GM23338 (cell line): Measurements from ENCODE around the gene COMTD1. TPM values are rescaled to one million over a fixed set of nuclear protein-coding genes. Genes with fewer than 3 reads are reported as not detected.

Experiments
- ATAC-seq: fragments of 200-7000 bp; cut with Tn5 transposase; 3 replicates; pipeline ENCODE4 v1.9.1; 2020
- DNase-seq: peaks from one replicate; pipeline ENCODE4 v3.0.0-alpha.2; 2015; ENCODE audit warnings: low spot score
- H2AFZ ChIP-seq: fragments of 200-600 bp; sonication (generic); 2 replicates; pipeline ENCODE4 v1.8.0; 2016; ENCODE audit warnings: antibody characterized with exemption, mild to moderate bottlenecking, moderate library complexity
- H3F3A ChIP-seq: fragments of 200-600 bp; sonication (generic); replicated peaks from 2 replicates; pipeline ENCODE4 v1.8.0; 2017; ENCODE audit warnings: antibody characterized with exemption, mixed run types, low read depth
- H3K27ac ChIP-seq: fragments of 200-600 bp; sonication (generic); 2 replicates; pipeline ENCODE4 v1.6.1; 2016; ENCODE audit warnings: low read depth
- H3K27me3 ChIP-seq: fragments of 200-600 bp; sonication (generic); 2 replicates; pipeline ENCODE4 v1.8.0; 2016; ENCODE audit warnings: mild to moderate bottlenecking, mixed run types, moderate library complexity; ENCODE audit not compliant: insufficient read depth
- H3K36me3 ChIP-seq: fragments of 200-600 bp; sonication (generic); 2 replicates; pipeline ENCODE4 v1.8.0; 2016; ENCODE audit warnings: mild to moderate bottlenecking; ENCODE audit not compliant: insufficient read depth
- H3K4me1 ChIP-seq: fragments of 200-600 bp; sonication (generic); 2 replicates; pipeline ENCODE4 v1.8.0; 2016; ENCODE audit warnings: mild to moderate bottlenecking, moderate library complexity; ENCODE audit not compliant: insufficient read depth
- H3K4me2 ChIP-seq: fragments of 200-600 bp; sonication (generic); 2 replicates; pipeline ENCODE4 v1.7.1; 2017; ENCODE audit warnings: mixed run types
- H3K4me3 ChIP-seq: fragments of 200-600 bp; sonication (generic); 2 replicates; pipeline ENCODE4 v1.6.1; 2016; ENCODE audit warnings: mixed run types
- H3K79me2 ChIP-seq: fragments of 200-600 bp; sonication (generic); replicated peaks from 2 replicates; pipeline ENCODE4 v1.8.0; 2017; ENCODE audit warnings: mild to moderate bottlenecking; ENCODE audit not compliant: insufficient read depth
- H3K9me2 ChIP-seq: fragments of 200-600 bp; sonication (generic); 2 replicates; pipeline ENCODE4 v1.8.0; 2017; ENCODE audit not compliant: insufficient read depth
- H4K20me1 ChIP-seq: fragments of 200-600 bp; sonication (generic); replicated peaks from 2 replicates; pipeline ENCODE4 v1.8.0; 2017; ENCODE audit warnings: mild to moderate bottlenecking; ENCODE audit not compliant: insufficient read depth
- H3K27ac Mint-ChIP-seq: 2 replicates; pipeline ENCODE4 v1.8.0; 2020; ENCODE audit warnings: inconsistent platforms, mild to moderate bottlenecking, moderate library complexity, mixed read lengths
- H3K27me3 Mint-ChIP-seq: 3 replicates; pipeline ENCODE4 v1.8.0; 2022; ENCODE audit warnings: low read depth, mild to moderate bottlenecking, moderate library complexity, mixed read lengths, inconsistent platforms; ENCODE audit not compliant: insufficient read depth, poor library complexity
- H3K36me3 Mint-ChIP-seq: 3 replicates; pipeline ENCODE4 v1.8.0; 2021; ENCODE audit warnings: low read depth, mild to moderate bottlenecking, inconsistent platforms, moderate library complexity, mixed read lengths
- H3K4me1 Mint-ChIP-seq: 3 replicates; pipeline ENCODE4 v1.8.0; 2020; ENCODE audit warnings: mild to moderate bottlenecking, inconsistent platforms, mixed read lengths
- H3K4me3 Mint-ChIP-seq: 3 replicates; pipeline ENCODE4 v1.8.0; 2021; ENCODE audit warnings: moderate library complexity, mild to moderate bottlenecking, inconsistent platforms, mixed read lengths
- H3K9me3 Mint-ChIP-seq: 3 replicates; pipeline ENCODE4 v1.8.0; 2020; ENCODE audit warnings: moderate library complexity, mild to moderate bottlenecking, inconsistent platforms, mixed read lengths
- CREB1 ChIP-seq: fragments of 250-450 bp; sonication (Bioruptor Pico); IDR thresholded peaks from 2 replicates; pipeline ENCODE4 v1.5.0; 2020; ENCODE audit warnings: low read depth, mild to moderate bottlenecking, moderate library complexity
- CTCF ChIP-seq, 2 experiments: fragments of 200-600 bp in 1 of 2; sonication (generic) in 1 of 2; conservative IDR thresholded peaks; 2 replicates each; pipeline versions ENCODE4 v1.5.1 to v1.6.1; 2016 to 2017; ENCODE audit warnings: antibody characterized with exemption in 2 of 2, low read depth in 2 of 2, mild to moderate bottlenecking in 2 of 2, moderate library complexity in 1 of 2
- EZH2phosphoT487 ChIP-seq: fragments of 200-600 bp; sonication (generic); IDR thresholded peaks from one replicate; pipeline ENCODE4 v1.8.1; 2018; ENCODE audit warnings: antibody characterized with exemption; ENCODE audit not compliant: unreplicated experiment
- JUNB ChIP-seq: IDR thresholded peaks from one replicate; pipeline ENCODE4 v1.6.1; 2016; ENCODE audit warnings: antibody characterized with exemption; ENCODE audit not compliant: unreplicated experiment
- POLR2AphosphoS5 ChIP-seq: IDR thresholded peaks from 2 replicates; pipeline ENCODE4 v1.6.1; 2016; ENCODE audit warnings: antibody characterized with exemption, low read depth
- ZNF114 ChIP-seq: fragments of 250-450 bp; sonication (Bioruptor Pico); IDR thresholded peaks from 2 replicates; pipeline ENCODE4 v1.5.0; 2020; ENCODE audit warnings: mild to moderate bottlenecking, moderate library complexity
- ZNF331 ChIP-seq: fragments of 250-450 bp; sonication (Bioruptor Pico); IDR thresholded peaks from 2 replicates; pipeline ENCODE4 v1.5.0; 2020; ENCODE audit warnings: low read depth, mild to moderate bottlenecking, moderate library complexity
- ZNF462 ChIP-seq: fragments of 250-450 bp; sonication (Bioruptor Pico); IDR thresholded peaks from 2 replicates; pipeline ENCODE4 v1.5.0; 2020; ENCODE audit warnings: mild to moderate bottlenecking, moderate library complexity
- polyA plus RNA-seq: library from polyadenylated mRNA; unstranded; fragments of >200 nt; fragmentation: Nextera tagmentation; extraction: Ambion mirVana; gene quantifications from 2 replicates; pipeline ENCODE4 v1.2.1, GENCODE V29; 2016
- total RNA-seq: library from RNA; depleted of rRNA; stranded (reverse); fragments of >200 nt; shearing (Covaris generic); gene quantifications from 2 replicates; pipeline ENCODE4 v1.2.3, GENCODE V29; 2014

Gene COMTD1
- total and polyA plus RNA-seq, 2 experiments from 2014 or later = 40.0 to 46.7 TPM

- Histone ChIP-seq H3K4me2 (no peak overlapping the region), H3K79me2 (peaks cover 73% of the 10 kb centered on the region), H3K9me2 (no peaks in the 10 kb centered on the region), H3K27me3 (no peaks in the 10 kb centered on the region), H3F3A (peaks cover 36% of the 10 kb centered on the region), H3K4me1 (peaks cover 41% of the 10 kb centered on the region), H3K36me3 (peaks cover 25% of the 10 kb centered on the region), H3K4me3 (no peak overlapping the region), H3K27ac (peak overlapping the region; percentile 78), H4K20me1 (peaks cover 19% of the 10 kb centered on the region), H2AFZ (no peak overlapping the region)
- Mint-ChIP-seq H3K4me1 (peaks cover 61% of the 10 kb centered on the region), H3K27ac (peak overlapping the region; percentile 67), H3K9me3 (no peaks in the 10 kb centered on the region), H3K27me3 (peaks cover 23% of the 10 kb centered on the region), H3K4me3 (no peak overlapping the region), H3K36me3 (peaks cover 90% of the 10 kb centered on the region)
- TF ChIP-seq POLR2AphosphoS5 (no peak), ZNF331 (CRISPR knock-in tag) (no peak), CREB1 (CRISPR knock-in tag) (no peak), JUNB (no peak), CTCF (conservative IDR thresholded peaks at IDR 0.05; ENCODE audit: low read depth in 2 of 2) (no peak)
- DNase-seq (no peak), ATAC-seq (no peak)
These were observed 7.5 kb downstream of the COMTD1 start for GRCh38 chr10:75228278-75228677.

GRCh38 chr10:75226656-75227055 lies 9.1 kb downstream of the COMTD1 start:
- Histone ChIP-seq H3K79me2 (peaks cover 85% of the 10 kb centered on the region), H2AFZ (no peak overlapping the region), H3K36me3 (peaks cover 17% of the 10 kb centered on the region), H3K4me2 (peak overlapping the region; percentile 68), H3K27me3 (no peaks in the 10 kb centered on the region), H3K4me1 (peaks cover 43% of the 10 kb centered on the region), H4K20me1 (peaks cover 12% of the 10 kb centered on the region), H3K27ac (peak overlapping the region; percentile 95), H3K9me2 (no peaks in the 10 kb centered on the region), H3K4me3 (peak overlapping the region; percentile 17; the same call in 1 of the 2 replicates), H3F3A (peaks cover 20% of the 10 kb centered on the region)
- H3K4me1 Mint-ChIP-seq = peaks cover 67% of the 10 kb centered on the region
- peaks cover 89% of the 10 kb centered on the region for H3K36me3 Mint-ChIP-seq
- no peak overlapping the region; the same call in 1 of the 2 replicates for H3K27ac Mint-ChIP-seq
- DNase-seq (peak; percentile 70), ATAC-seq (peak; percentile 27)
- peak overlapping the region; percentile 51 for H3K4me3 Mint-ChIP-seq
- peaks cover 15% of the 10 kb centered on the region for H3K27me3 Mint-ChIP-seq
- no peaks in the 10 kb centered on the region for H3K9me3 Mint-ChIP-seq
- TF ChIP-seq EZH2phosphoT487 = no peak
- no peak for TF ChIP-seq ZNF462 (CRISPR knock-in tag)
- no peak for TF ChIP-seq ZNF331 (CRISPR knock-in tag)
- no peak for TF ChIP-seq POLR2AphosphoS5
- no peak for TF ChIP-seq CREB1 (CRISPR knock-in tag)
- TF ChIP-seq ZNF114 (CRISPR knock-in tag) = no peak
